ENCODE data around the gene KDM3A. TPM values are rescaled to one million over a fixed set of nuclear protein-coding genes. Genes with fewer than 3 reads are reported as not detected.

KDM3A gene
- total and polyA plus RNA-seq, 10 of the 15 experiments (the other 5 are each of a cell fraction or from before 2014, with no cell fraction given) = 3.8 to 102 (median 11.1) TPM

- ChIA-PET RAD21 (ENCODE audit: unreplicated experiment) (interaction anchor here (0.6 to 1.7 kb wide), 5 partner anchors 45 to 413 kb away, joined by 3 to 15 read pairs (median 3); partner anchors contain the start of genes IMMT and KDM3A), CTCF (interaction anchor here (1.0 to 1.8 kb wide), 7 partner anchors 9 to 302 kb away, joined by 3 to 6 read pairs (median 3); no protein-coding TSS in a partner anchor), POLR2A (no interaction called here), SMC1A (ENCODE audit: uncharacterized antibody, unreplicated experiment) (interaction anchor here (0.8 to 1.8 kb wide), 11 partner anchors 15 to 368 kb away, joined by 3 to 7 read pairs (median 4); partner anchors contain the start of gene KDM3A)
- no peak overlapping the region for H3K9ac ChIP-seq (ENCODE audit: control insufficient read depth, insufficient read depth, low read length)
- H3K9me3 ChIP-seq (replicated peaks; ENCODE audit: control insufficient read depth, insufficient read depth, low read length) = no peaks in the 10 kb centered on the region
- peak overlapping the region; percentile 13 for H2AFZ ChIP-seq (ENCODE audit: control insufficient read depth, low read depth, low read length)
- no peaks in the 10 kb centered on the region; the same call in 1 of the 2 replicates for H3K4me1 ChIP-seq (ENCODE audit: control insufficient read depth, insufficient read depth, low read length)
- no peak overlapping the region for H3K4me2 ChIP-seq (ENCODE audit: control insufficient read depth, insufficient read depth)
- FAIRE-seq = no peak
- H4K20me1 ChIP-seq (ENCODE audit: control insufficient read depth, insufficient read depth) = no peaks in the 10 kb centered on the region
- H3K27me3 ChIP-seq (replicated peaks in 1 of 2; ENCODE audit: control insufficient read depth in 2 of 2, insufficient read depth in 2 of 2, low read length in 1 of 2) = no peaks in the 10 kb centered on the region
- intact Hi-C loops (cut with micrococcal nuclease; ENCODE audit: unreplicated experiment) = no loop called here
- no TSS peak for BruUV-seq (replicated peaks)
- H3K27ac ChIP-seq (ENCODE audit: control insufficient read depth, insufficient read depth) = no peak overlapping the region
- H3K4me3 ChIP-seq = no peak overlapping the region
- DNase-seq (ENCODE audit: low read depth, low spot score) = no peak
- ATAC-seq = peak; percentile 57
- no peaks in the 10 kb centered on the region for H3K36me3 ChIP-seq (ENCODE audit: control insufficient read depth in 2 of 2, insufficient read depth in 2 of 2, low read length in 1 of 2)
- TF ChIP-seq SMC3 (IDR thresholded peaks at IDR 0.05; ENCODE audit: borderline replicate concordance, low read length) = peak; percentile 24; the same call in 1 of the 2 replicates
- no peak for TF ChIP-seq KAT2A (conservative IDR thresholded peaks at IDR 0.05; ENCODE audit: control insufficient read depth, low read depth, low read length)
- TF ChIP-seq FOXK2 (IDR thresholded peaks at IDR 0.05) = no peak
- no peak for TF ChIP-seq NRF1 (conservative IDR thresholded peaks at IDR 0.05; ENCODE audit: low read depth, low read length)
- peak; percentile 25 to 47 (median 31); a peak in 3 of 6 replicates for TF ChIP-seq CTCF (IDR thresholded peaks at IDR 0.05 in 2 of 3, conservative IDR thresholded peaks at IDR 0.05 in 1 of 3; ENCODE audit: control insufficient read depth in 2 of 3, extremely low read depth in 1 of 3, insufficient read depth in 1 of 3, low read depth in 3 of 3, low read length in 3 of 3)
- TF ChIP-seq EP300 (IDR thresholded peaks at IDR 0.05; ENCODE audit: borderline replicate concordance in 1 of 2, control insufficient read depth in 1 of 2, low read depth in 2 of 2, low read length in 2 of 2) = no peak
- no peak for TF ChIP-seq CHD4 (IDR thresholded peaks at IDR 0.05)
- no peak for TF ChIP-seq SREBF2 (IDR thresholded peaks at IDR 0.05; ENCODE audit: low read length)
- peak; percentile 45; the same call in 1 of the 2 replicates for TF ChIP-seq RAD21 (IDR thresholded peaks at IDR 0.05; ENCODE audit: insufficient read depth, low read depth, low read length)
- no peak for TF ChIP-seq RBBP5 (conservative IDR thresholded peaks at IDR 0.05)
- 0 out of 2 replicates have a peak, but pooled peaks have one; percentile 32 for TF ChIP-seq YY1 (IDR thresholded peaks at IDR 0.05; ENCODE audit: low read depth, low read length)
- no peak for TF ChIP-seq ZBED1 (IDR thresholded peaks at IDR 0.05; ENCODE audit: borderline replicate concordance)
- 14% methylated on average over 6 of the region's 6 CpGs for WGBS (ENCODE audit: insufficient coverage, insufficient replicate concordance, low lambda C conversion rate, missing lambda C conversion rate)
- in situ Hi-C loops (cut with MboI) = no loop called here
- no peaks in the 10 kb centered on the region for H3K79me2 ChIP-seq (ENCODE audit: control insufficient read depth, insufficient read depth, low read length)
Observed at GRCh38 chr2:86396291-86396785, 44.8 kb upstream of the KDM3A start.
